Keratinocyte (primary cell): ENCODE results near the gene FOXE3. TPM values are rescaled to one million over a fixed set of nuclear protein-coding genes. Genes with fewer than 3 reads are reported as not detected.
A peak's percentile ranks its signal among the peaks of the same experiment; 100 is the strongest.

Experiments used
- DNase-seq: peaks from one replicate; pipeline ENCODE4 v3.0.0-alpha.2; 2011; ENCODE audit warnings: low read depth, missing footprints, low spot score
- FAIRE-seq: peaks from 2 replicates; lab custom pipeline; 2011; peaks lifted over from hg19 to GRCh38; lab: Jason Lieb, UNC
- H2AFZ ChIP-seq: 2 replicates; pipeline ENCODE4 v1.6.0; 2012; ENCODE audit warnings: low read length, control low read depth, inconsistent platforms; ENCODE audit not compliant: control insufficient read depth
- H3K27ac ChIP-seq: 2 replicates; pipeline ENCODE4 v1.5.1; 2011; ENCODE audit warnings: low read length; ENCODE audit not compliant: control insufficient read depth, insufficient read depth
- H3K27me3 ChIP-seq: 3 replicates; pipeline ENCODE4 v1.6.0; 2011; ENCODE audit warnings: low read length; ENCODE audit not compliant: control insufficient read depth, insufficient read depth; ENCODE audit errors: extremely low read depth
- H3K36me3 ChIP-seq, 2 experiments: 2 replicates in 1 of 2; 3 replicates in 1 of 2; pipeline ENCODE4 v1.5.1; 2011; ENCODE audit warnings: low read length in 2 of 2, mild to moderate bottlenecking in 1 of 2; ENCODE audit not compliant: control insufficient read depth in 2 of 2, insufficient read depth in 2 of 2; ENCODE audit errors: extremely low read depth in 1 of 2
- H3K4me1 ChIP-seq: 3 replicates; pipeline ENCODE4 v1.5.1; 2011; ENCODE audit warnings: low read length; ENCODE audit not compliant: control insufficient read depth, insufficient read depth; ENCODE audit errors: extremely low read depth
- H3K4me2 ChIP-seq: 3 replicates; pipeline ENCODE4 v1.6.0; 2011; ENCODE audit warnings: low read depth, low read length; ENCODE audit not compliant: control insufficient read depth, insufficient read depth; ENCODE audit errors: extremely low read depth
- H3K4me3 ChIP-seq, 3 experiments: fragments of 200-600 bp in 1 of 3; sonication (generic) in 1 of 3; 2 replicates in 2 of 3; 3 replicates in 1 of 3; pipeline ENCODE4 v1.5.1; 2011 to 2016; ENCODE audit warnings: low read length in 3 of 3, mild to moderate bottlenecking in 3 of 3, control low read depth in 2 of 3, inconsistent platforms in 1 of 3, low read depth in 1 of 3, mixed read lengths in 1 of 3, mixed run types in 1 of 3, moderate library complexity in 1 of 3; ENCODE audit not compliant: control insufficient read depth in 2 of 3, insufficient read depth in 2 of 3; ENCODE audit errors: extremely low read depth in 1 of 3
- H3K79me2 ChIP-seq: 2 replicates; pipeline ENCODE4 v1.6.0; 2012; ENCODE audit warnings: low read length; ENCODE audit not compliant: control insufficient read depth, insufficient read depth
- H3K9ac ChIP-seq: 3 replicates; pipeline ENCODE4 v1.6.0; 2011; ENCODE audit warnings: low read length; ENCODE audit not compliant: control insufficient read depth, insufficient read depth; ENCODE audit errors: extremely low read depth
- H3K9me1 ChIP-seq: 3 replicates; pipeline ENCODE4 v1.6.0; 2011; ENCODE audit warnings: low read length; ENCODE audit not compliant: control insufficient read depth, insufficient read depth; ENCODE audit errors: extremely low read depth
- H3K9me3 ChIP-seq: 2 replicates; pipeline ENCODE4 v1.5.1; 2012; ENCODE audit warnings: low read depth, low read length; ENCODE audit not compliant: control insufficient read depth
- H4K20me1 ChIP-seq: 3 replicates; pipeline ENCODE4 v1.6.0; 2011; ENCODE audit warnings: low read length; ENCODE audit not compliant: control insufficient read depth, insufficient read depth; ENCODE audit errors: extremely low read depth
- EZH2 ChIP-seq: IDR thresholded peaks from one replicate; pipeline ENCODE4 v1.6.1; 2012; ENCODE audit warnings: inconsistent platforms, mild to moderate bottlenecking, low read length, moderate library complexity
- dilution Hi-C: fragments of 300-500 bp; cut with MboI; formaldehyde crosslinking; loops from one replicate; pipeline ENCODE4 v1.7.0; 2020; ENCODE audit warnings: low sequenced_read_pairs; ENCODE audit not compliant: extremely low pct_ligation_motif_present
- polyA plus RNA-seq, 5 experiments: library from polyadenylated mRNA; depleted of rRNA in 3 of 5; stranded (reverse) in 3 of 5; stranded (forward) in 1 of 5; unstranded in 1 of 5; fragments of >200 nt; gene quantifications; 1 replicate in 1 of 5; 2 replicates in 3 of 5; 3 replicates in 1 of 5; pipeline versions ENCODE4 v1.2.1 to v1.2.3, GENCODE V29; 2011 to 2012; ENCODE audit warnings: missing spikeins in 2 of 5, low read depth in 1 of 5, low replicate concordance in 1 of 5
- TF ChIP-seq, protein P1 (sequence below), 3 experiments: IDR thresholded peaks in 1 of 3; conservative IDR thresholded peaks in 1 of 3; optimal IDR thresholded peaks in 1 of 3; 2 replicates in 2 of 3; 3 replicates in 1 of 3; pipeline versions ENCODE3 to v1.5.1; 2011; ENCODE audit warnings: low read length in 3 of 3, mild to moderate bottlenecking in 3 of 3, moderate library complexity in 2 of 3, control low read depth in 1 of 3, inconsistent platforms in 1 of 3; ENCODE audit not compliant: insufficient read depth in 2 of 3; ENCODE audit errors: extremely low read depth in 1 of 3

The FOXE3 gene
- polyA plus RNA-seq, 1 donor (not counting 4 experiments of a cell fraction or from before 2014, with no cell fraction given): not detected

DNA sequence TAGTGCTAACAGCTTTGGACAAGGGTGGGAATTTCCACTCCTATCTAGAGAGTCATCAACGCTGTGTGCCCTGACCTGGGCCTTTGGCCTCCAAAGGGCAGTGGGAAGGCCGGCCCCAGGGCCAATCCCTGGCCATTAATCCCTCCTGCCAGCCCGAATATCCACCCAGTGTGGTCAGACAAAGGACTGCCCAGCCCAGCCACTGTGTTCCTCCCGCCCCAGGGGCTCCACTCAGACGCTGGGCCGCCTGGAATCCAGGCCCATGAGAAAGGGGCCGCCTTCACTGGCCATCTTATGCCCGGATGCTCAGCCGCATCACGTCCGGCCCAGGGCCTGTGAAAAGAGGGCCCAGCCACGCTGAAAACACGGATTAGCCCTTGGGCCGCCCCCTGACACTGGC is 3.6 kb upstream of the FOXE3 start:
- Histone ChIP-seq H3K4me1 (peaks cover 10% of the 10 kb centered on the region), H3K36me3 (no peaks in the 10 kb centered on the region), H3K4me2 (no peak overlapping the region), H3K79me2 (no peaks in the 10 kb centered on the region), H3K27ac (no peak overlapping the region), H3K9me1 (no peaks in the 10 kb centered on the region), H3K4me3 (no peak overlapping the region), H2AFZ (no peak overlapping the region), H4K20me1 (no peaks in the 10 kb centered on the region), H3K27me3 (peaks cover 25% of the 10 kb centered on the region), H3K9me3 (no peaks in the 10 kb centered on the region), H3K9ac (no peak overlapping the region)
- FAIRE-seq: no peak
- no peak for TF ChIP-seq EZH2
- TF ChIP-seq, protein P1, sequence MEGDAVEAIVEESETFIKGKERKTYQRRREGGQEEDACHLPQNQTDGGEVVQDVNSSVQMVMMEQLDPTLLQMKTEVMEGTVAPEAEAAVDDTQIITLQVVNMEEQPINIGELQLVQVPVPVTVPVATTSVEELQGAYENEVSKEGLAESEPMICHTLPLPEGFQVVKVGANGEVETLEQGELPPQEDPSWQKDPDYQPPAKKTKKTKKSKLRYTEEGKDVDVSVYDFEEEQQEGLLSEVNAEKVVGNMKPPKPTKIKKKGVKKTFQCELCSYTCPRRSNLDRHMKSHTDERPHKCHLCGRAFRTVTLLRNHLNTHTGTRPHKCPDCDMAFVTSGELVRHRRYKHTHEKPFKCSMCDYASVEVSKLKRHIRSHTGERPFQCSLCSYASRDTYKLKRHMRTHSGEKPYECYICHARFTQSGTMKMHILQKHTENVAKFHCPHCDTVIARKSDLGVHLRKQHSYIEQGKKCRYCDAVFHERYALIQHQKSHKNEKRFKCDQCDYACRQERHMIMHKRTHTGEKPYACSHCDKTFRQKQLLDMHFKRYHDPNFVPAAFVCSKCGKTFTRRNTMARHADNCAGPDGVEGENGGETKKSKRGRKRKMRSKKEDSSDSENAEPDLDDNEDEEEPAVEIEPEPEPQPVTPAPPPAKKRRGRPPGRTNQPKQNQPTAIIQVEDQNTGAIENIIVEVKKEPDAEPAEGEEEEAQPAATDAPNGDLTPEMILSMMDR (optimal IDR thresholded peaks at IDR 0.05 in 1 of 3, IDR thresholded peaks at IDR 0.05 in 1 of 3, conservative IDR thresholded peaks at IDR 0.05 in 1 of 3; ENCODE audit: extremely low read depth in 1 of 3, insufficient read depth in 2 of 3, low read length in 3 of 3): no peak
- dilution Hi-C loops: no loop called here
- no peak for DNase-seq

DNA sequence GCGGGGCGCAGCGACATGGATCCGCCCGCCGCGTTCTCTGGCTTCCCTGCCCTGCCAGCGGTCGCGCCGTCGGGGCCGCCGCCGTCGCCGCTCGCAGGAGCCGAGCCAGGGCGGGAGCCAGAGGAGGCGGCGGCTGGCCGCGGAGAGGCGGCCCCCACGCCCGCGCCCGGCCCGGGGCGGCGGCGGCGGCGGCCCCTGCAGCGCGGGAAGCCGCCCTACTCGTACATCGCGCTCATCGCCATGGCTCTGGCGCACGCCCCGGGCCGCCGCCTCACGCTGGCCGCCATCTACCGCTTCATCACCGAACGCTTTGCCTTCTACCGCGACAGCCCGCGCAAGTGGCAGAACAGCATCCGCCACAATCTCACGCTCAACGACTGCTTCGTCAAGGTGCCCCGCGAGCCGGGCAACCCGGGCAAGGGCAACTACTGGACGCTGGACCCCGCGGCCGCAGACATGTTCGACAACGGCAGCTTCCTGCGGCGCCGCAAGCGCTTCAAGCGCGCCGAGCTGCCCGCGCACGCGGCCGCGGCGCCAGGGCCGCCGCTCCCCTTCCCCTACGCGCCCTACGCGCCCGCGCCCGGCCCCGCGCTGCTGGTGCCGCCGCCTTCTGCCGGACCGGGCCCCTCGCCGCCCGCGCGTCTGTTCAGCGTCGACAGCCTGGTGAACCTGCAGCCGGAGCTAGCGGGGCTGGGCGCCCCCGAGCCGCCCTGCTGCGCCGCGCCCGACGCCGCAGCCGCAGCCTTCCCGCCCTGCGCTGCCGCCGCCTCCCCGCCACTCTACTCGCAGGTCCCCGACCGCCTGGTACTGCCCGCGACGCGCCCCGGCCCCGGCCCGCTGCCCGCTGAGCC is 459 bp downstream of the FOXE3 start:
- no peak overlapping the region for H3K27ac ChIP-seq
- H3K79me2 ChIP-seq: no peaks in the 10 kb centered on the region
- H3K4me2 ChIP-seq: peak overlapping the region; percentile 60
- H4K20me1 ChIP-seq: no peaks in the 10 kb centered on the region
- no peak overlapping the region for H3K9ac ChIP-seq
- H3K36me3 ChIP-seq: no peaks in the 10 kb centered on the region
- FAIRE-seq (no peak), DNase-seq (no peak)
- H2AFZ ChIP-seq: peak overlapping the region; percentile 78
- H3K27me3 ChIP-seq: peaks cover 51% of the 10 kb centered on the region
- TF ChIP-seq EZH2: peak; percentile 69
- TF ChIP-seq, protein P1 (optimal IDR thresholded peaks at IDR 0.05 in 1 of 3, IDR thresholded peaks at IDR 0.05 in 1 of 3, conservative IDR thresholded peaks at IDR 0.05 in 1 of 3; ENCODE audit: extremely low read depth in 1 of 3, insufficient read depth in 2 of 3, low read length in 3 of 3): no peak
- dilution Hi-C loops: no loop called here
- no peaks in the 10 kb centered on the region for H3K9me3 ChIP-seq
- H3K4me3 ChIP-seq: peak overlapping the region in 1 of 3 experiments; percentile 15
- H3K4me1 ChIP-seq: no peaks in the 10 kb centered on the region
- H3K9me1 ChIP-seq: no peaks in the 10 kb centered on the region
